ENCODE results near the gene LINC00305. TPM values are rescaled to one million over a fixed set of nuclear protein-coding genes. Genes with fewer than 3 reads are reported as not detected.

The LINC00305 gene
- polyA plus RNA-seq, 1 donor (not counting 4 experiments of a cell fraction or from before 2014, with no cell fraction given): not detected

GRCh38 chr18:64132871-64133270 is 16.0 kb downstream of the LINC00305 start:
- no peaks in the 10 kb centered on the region for H3K9me1 ChIP-seq (ENCODE audit: control insufficient read depth, extremely low read depth, insufficient read depth, low read length)
- dilution Hi-C loops (cut with MboI; ENCODE audit: extremely low pct_ligation_motif_present, low sequenced_read_pairs): no loop called here
- no peaks in the 10 kb centered on the region for H3K36me3 ChIP-seq (ENCODE audit: control insufficient read depth in 2 of 2, extremely low read depth in 1 of 2, insufficient read depth in 2 of 2, low read length in 2 of 2)
- no peak overlapping the region for H3K4me2 ChIP-seq (ENCODE audit: control insufficient read depth, extremely low read depth, insufficient read depth, low read depth, low read length)
- TF ChIP-seq CTCF (optimal IDR thresholded peaks at IDR 0.05 in 1 of 3, IDR thresholded peaks at IDR 0.05 in 1 of 3, conservative IDR thresholded peaks at IDR 0.05 in 1 of 3; ENCODE audit: extremely low read depth in 1 of 3, insufficient read depth in 2 of 3, low read length in 3 of 3): no peak
- no peak for TF ChIP-seq EZH2 (IDR thresholded peaks at IDR 0.05; ENCODE audit: low read length)
- no peaks in the 10 kb centered on the region for H3K9me3 ChIP-seq (ENCODE audit: control insufficient read depth, low read depth, low read length)
- no peaks in the 10 kb centered on the region for H4K20me1 ChIP-seq (ENCODE audit: control insufficient read depth, extremely low read depth, insufficient read depth, low read length)
- H3K27me3 ChIP-seq (ENCODE audit: control insufficient read depth, extremely low read depth, insufficient read depth, low read length): no peaks in the 10 kb centered on the region
- H3K27ac ChIP-seq (ENCODE audit: control insufficient read depth, insufficient read depth, low read length): no peak overlapping the region
- FAIRE-seq: no peak
- H3K79me2 ChIP-seq (ENCODE audit: control insufficient read depth, insufficient read depth, low read length): no peaks in the 10 kb centered on the region
- DNase-seq (ENCODE audit: low read depth, low spot score): no peak
- H3K9ac ChIP-seq (ENCODE audit: control insufficient read depth, extremely low read depth, insufficient read depth, low read length): no peak overlapping the region
- no peak overlapping the region for H3K4me3 ChIP-seq (ENCODE audit: control insufficient read depth in 2 of 3, extremely low read depth in 1 of 3, insufficient read depth in 2 of 3, low read depth in 1 of 3, low read length in 3 of 3)
- no peak overlapping the region for H2AFZ ChIP-seq (ENCODE audit: control insufficient read depth, low read length)
- no peaks in the 10 kb centered on the region for H3K4me1 ChIP-seq (ENCODE audit: control insufficient read depth, extremely low read depth, insufficient read depth, low read length)

- TF ChIP-seq EZH2 (IDR thresholded peaks at IDR 0.05; ENCODE audit: low read length) (no peak), CTCF (optimal IDR thresholded peaks at IDR 0.05 in 1 of 3, IDR thresholded peaks at IDR 0.05 in 1 of 3, conservative IDR thresholded peaks at IDR 0.05 in 1 of 3; ENCODE audit: extremely low read depth in 1 of 3, insufficient read depth in 2 of 3, low read length in 3 of 3) (no peak)
- FAIRE-seq: peak; percentile 9
- H3K79me2 ChIP-seq (ENCODE audit: control insufficient read depth, insufficient read depth, low read length): no peaks in the 10 kb centered on the region
- no peaks in the 10 kb centered on the region for H3K36me3 ChIP-seq (ENCODE audit: control insufficient read depth in 2 of 2, extremely low read depth in 1 of 2, insufficient read depth in 2 of 2, low read length in 2 of 2)
- H3K27ac ChIP-seq (ENCODE audit: control insufficient read depth, insufficient read depth, low read length): no peak overlapping the region
- no peaks in the 10 kb centered on the region for H3K4me1 ChIP-seq (ENCODE audit: control insufficient read depth, extremely low read depth, insufficient read depth, low read length)
- no peak for DNase-seq (ENCODE audit: low read depth, low spot score)
- no peaks in the 10 kb centered on the region for H3K27me3 ChIP-seq (ENCODE audit: control insufficient read depth, extremely low read depth, insufficient read depth, low read length)
- no peak overlapping the region for H2AFZ ChIP-seq (ENCODE audit: control insufficient read depth, low read length)
- H3K9ac ChIP-seq (ENCODE audit: control insufficient read depth, extremely low read depth, insufficient read depth, low read length): no peak overlapping the region
- dilution Hi-C loops (cut with MboI; ENCODE audit: extremely low pct_ligation_motif_present, low sequenced_read_pairs): no loop called here
- no peak overlapping the region for H3K4me3 ChIP-seq (ENCODE audit: control insufficient read depth in 2 of 3, extremely low read depth in 1 of 3, insufficient read depth in 2 of 3, low read depth in 1 of 3, low read length in 3 of 3)
- H3K9me3 ChIP-seq (ENCODE audit: control insufficient read depth, low read depth, low read length): no peaks in the 10 kb centered on the region
- no peak overlapping the region for H3K4me2 ChIP-seq (ENCODE audit: control insufficient read depth, extremely low read depth, insufficient read depth, low read depth, low read length)
- H4K20me1 ChIP-seq (ENCODE audit: control insufficient read depth, extremely low read depth, insufficient read depth, low read length): no peaks in the 10 kb centered on the region
- no peaks in the 10 kb centered on the region for H3K9me1 ChIP-seq (ENCODE audit: control insufficient read depth, extremely low read depth, insufficient read depth, low read length)
Measured at GRCh38 chr18:64131314-64131713, 17.6 kb downstream of the LINC00305 start.
